GM18505 (cell line): Measurements from ENCODE around the gene AZI2.

Source experiments
- ATAC-seq: cut with Tn5 transposase; IDR thresholded peaks from one replicate; pipeline ENCODE4 v1.9.1; 2021; ENCODE audit not compliant: unreplicated experiment
- POLR2A ChIP-seq: IDR thresholded peaks from 4 replicates; pipeline ENCODE4 v1.6.1; 2011; ENCODE audit warnings: borderline replicate concordance; ENCODE audit not compliant: insufficient read depth, insufficient read length; ENCODE audit errors: extremely low read depth

AZI2 gene

GRCh38 chr3:28328188-28329151, 20.2 kb downstream of the AZI2 start:
- TF ChIP-seq POLR2A = no peak
- ATAC-seq = peak; percentile 47

- peak; percentile 64 for ATAC-seq
- TF ChIP-seq POLR2A = no peak
Measured at GRCh38 chr3:28326458-28326926, 22.1 kb downstream of the AZI2 start.

GRCh38 chr3:28322464-28322863, 26.2 kb downstream of the AZI2 start:
- TF ChIP-seq POLR2A = no peak
- no peak for ATAC-seq

- ATAC-seq = no peak
- no peak for TF ChIP-seq POLR2A
Measured at GRCh38 chr3:28320981-28321380, 27.6 kb downstream of the AZI2 start.

GRCh38 chr3:28317438-28318022, 31.1 kb downstream of the AZI2 start:
- TF ChIP-seq POLR2A = no peak

GRCh38 chr3:28316226-28316625, 32.4 kb downstream of the AZI2 start:
- no peak for TF ChIP-seq POLR2A
- ATAC-seq = no peak

More at GRCh38 chr3:28317438-28318022, 31.1 kb downstream of the AZI2 start:
- peak; percentile 90 for ATAC-seq

- no peak for TF ChIP-seq POLR2A
- ATAC-seq = no peak
Measured at GRCh38 chr3:28315711-28316110, 32.9 kb downstream of the AZI2 start.

- TF ChIP-seq POLR2A = no peak
- no peak for ATAC-seq
Measured at GRCh38 chr3:28308196-28308595, 40.4 kb downstream of the AZI2 start.

- TF ChIP-seq POLR2A = no peak
- ATAC-seq = no peak
Measured at GRCh38 chr3:28301688-28302087, 46.9 kb downstream of the AZI2 start.

- ATAC-seq = no peak
Measured at GRCh38 chr3:28300345-28300962, 48.2 kb downstream of the AZI2 start.

GRCh38 chr3:28299705-28300104, 48.9 kb downstream of the AZI2 start:
- TF ChIP-seq POLR2A = no peak
- no peak for ATAC-seq

More at GRCh38 chr3:28300345-28300962, 48.2 kb downstream of the AZI2 start:
- no peak for TF ChIP-seq POLR2A

GRCh38 chr3:28295898-28296490, 52.6 kb downstream of the AZI2 start:
- no peak for ATAC-seq
- TF ChIP-seq POLR2A = no peak
